DMS114 treated with DMSO at 0.1 percent for 48 hours (cell line): ENCODE results near the gene SLC35F4.

ENCODE experiments used
- DNase-seq: peaks from one replicate; lab custom pipeline; 2025; ENCODE audit not compliant: unreplicated experiment; lab: John Stamatoyannopoulos, UW

SLC35F4 gene

DNA sequence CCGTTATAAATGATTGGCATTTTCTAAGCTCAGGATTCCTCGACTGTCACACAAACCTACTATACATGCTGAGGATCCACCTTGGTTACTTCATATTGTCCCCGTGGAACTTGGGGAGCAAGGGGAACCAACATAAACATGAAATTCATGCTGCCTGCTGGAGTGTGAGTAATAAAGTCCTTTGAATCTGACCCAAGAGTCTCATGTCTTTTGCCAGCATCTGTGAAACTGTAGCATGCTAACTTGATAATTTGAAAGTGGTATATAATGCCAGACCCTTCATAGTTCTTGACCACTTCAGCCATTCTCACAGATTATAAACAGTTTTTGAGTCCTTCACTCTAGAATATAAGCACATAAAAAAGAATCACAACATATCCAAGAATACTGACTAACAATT, 17.1 kb downstream of the SLC35F4 start:
- no peak for DNase-seq

DNA sequence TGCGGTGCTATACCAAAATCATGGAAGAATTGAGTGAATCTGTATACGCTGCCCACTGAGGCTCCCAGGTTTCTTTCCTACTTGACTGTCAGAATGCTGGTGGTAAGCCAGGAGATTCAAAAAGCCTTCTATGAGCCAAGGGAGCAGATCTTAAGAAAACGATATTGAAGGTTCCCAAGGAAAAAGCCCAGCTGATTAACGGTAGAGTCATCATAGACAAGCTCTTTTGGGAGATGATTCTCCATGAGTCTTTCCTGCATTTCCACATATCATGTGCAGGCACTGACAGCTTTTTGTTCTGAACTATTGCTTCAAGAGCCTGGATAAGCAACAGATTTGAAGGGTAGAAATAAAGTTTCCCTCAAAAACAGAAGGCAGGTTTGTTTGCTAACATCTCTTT, 17.5 kb downstream of the SLC35F4 start:
- DNase-seq: no peak

DNA sequence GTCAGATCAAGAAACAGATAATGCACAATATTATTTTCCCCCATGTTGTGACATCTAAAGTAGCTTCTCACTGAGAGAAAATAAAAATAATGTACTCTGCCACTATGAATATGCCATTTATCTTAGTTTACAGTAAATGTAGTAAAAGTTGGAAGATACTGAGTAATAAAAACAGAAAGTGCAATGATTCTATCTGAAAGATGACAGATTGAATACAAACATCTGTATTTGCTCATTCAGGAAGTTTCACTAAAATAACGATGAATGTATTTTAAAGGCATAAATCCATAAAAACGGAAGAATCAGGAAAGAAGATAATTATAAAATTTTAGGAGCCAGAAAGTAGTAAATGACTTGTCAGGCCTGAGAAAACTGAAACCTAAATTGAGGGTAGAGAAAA, 18.2 kb downstream of the SLC35F4 start:
- no peak for DNase-seq

DNA sequence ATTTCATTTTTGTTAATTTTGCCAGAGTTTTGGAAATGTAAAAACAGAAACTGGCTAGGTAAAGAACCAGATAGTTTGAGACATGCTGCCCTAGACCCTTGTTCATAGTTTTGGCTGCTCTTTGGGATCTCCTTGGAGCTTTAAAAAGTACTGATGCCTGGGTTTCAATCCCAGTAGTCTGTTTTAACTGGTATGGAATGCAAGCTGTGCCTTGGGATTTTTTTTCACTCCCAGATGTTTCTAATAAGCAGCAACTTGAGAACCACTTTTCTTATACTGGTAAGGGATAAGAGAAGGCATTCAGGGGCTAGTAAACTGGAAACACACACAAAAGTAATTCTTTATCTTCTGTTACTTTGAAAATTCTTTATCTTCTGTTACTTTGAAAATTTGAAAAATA, 18.8 kb downstream of the SLC35F4 start:
- DNase-seq: no peak

DNA sequence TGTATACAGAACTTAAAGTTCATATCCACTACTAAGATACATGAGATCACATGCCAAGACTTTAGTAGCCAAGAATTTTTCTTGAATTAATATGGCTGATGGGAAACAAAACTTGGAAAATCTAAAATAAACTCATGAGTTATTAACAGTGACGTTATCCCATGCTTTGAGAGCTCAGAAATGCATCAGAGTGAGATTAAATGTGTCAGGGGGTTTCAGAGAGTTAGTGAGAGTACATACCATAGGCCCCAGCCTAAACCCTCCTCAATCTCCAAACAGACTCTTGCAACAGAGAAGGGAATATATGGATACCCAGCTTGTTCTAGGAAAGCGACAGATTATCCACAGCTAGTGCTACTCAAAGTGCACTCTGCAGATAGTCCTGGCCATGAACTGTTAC, 19.3 kb downstream of the SLC35F4 start:
- DNase-seq: no peak

DNA sequence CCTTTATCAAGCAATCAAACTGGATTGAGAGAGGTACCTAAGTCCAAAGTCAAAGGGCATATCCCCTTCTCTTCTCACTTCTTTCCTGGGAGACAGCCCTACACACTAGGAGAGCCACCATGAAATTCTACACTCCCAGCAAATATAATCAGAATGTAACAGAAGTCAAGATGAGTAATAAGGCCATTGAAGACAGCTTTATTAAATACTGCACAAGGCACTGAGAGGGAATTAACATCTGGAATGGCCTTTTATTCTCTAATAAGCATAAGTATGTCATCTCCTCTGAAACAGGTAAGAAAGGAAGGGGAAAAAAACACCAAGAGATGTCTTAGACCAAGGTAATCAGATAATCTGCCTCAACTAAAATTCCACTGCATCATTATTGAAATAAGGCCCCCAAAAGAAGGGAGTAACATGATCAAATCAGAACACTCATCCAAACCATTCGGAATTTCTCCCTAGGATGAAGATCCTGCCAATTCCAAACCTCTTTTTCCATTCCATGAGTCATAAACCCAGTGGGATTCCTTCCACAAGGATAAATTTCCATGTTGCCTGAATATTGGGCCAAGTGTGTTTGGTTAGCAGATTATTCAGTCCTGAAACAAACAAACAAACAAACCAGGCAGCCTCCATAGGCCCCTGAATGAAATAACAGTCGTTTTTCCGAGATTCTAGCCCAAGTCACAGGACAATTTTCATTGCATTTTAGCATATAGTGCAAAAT, 19.9 kb downstream of the SLC35F4 start:
- DNase-seq: no peak

DNA sequence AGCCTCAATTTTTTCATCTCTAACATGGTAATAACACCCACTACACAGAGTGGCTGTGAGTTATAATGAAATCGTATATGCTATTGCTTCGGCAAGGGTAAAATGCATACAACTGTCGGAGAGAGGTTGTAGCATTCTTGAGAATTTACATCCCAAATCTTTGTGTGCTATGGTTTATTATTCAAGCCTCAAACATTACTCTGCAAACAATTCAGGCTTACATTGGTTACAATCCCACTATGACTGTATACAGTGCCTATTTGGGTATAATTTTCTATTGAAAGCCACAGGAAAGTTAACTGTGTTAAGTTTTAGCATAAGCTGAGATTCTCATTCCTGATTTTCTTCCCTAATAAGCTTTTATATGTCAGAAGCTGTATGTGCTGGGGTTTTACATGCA, 20.6 kb downstream of the SLC35F4 start:
- DNase-seq: no peak

DNA sequence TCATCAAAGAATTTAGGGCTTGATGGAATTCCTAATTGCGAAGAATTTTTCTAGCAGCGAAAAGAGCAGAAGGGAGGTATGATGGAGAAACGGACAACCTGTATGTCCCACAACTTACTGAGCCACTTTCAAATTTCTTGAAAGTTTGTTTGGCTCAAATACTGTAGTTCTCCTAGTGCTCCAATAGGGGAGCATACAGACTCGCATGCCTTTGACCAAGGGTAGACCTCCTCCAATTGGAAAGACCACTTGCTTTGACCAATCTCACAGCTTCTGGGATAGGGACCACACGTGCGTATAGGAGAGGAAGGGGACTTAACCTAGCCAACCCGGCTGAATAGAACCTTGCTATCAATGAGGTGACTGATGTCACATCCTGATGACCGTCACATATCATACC, 28.6 kb downstream of the SLC35F4 start:
- DNase-seq: no peak

DNA sequence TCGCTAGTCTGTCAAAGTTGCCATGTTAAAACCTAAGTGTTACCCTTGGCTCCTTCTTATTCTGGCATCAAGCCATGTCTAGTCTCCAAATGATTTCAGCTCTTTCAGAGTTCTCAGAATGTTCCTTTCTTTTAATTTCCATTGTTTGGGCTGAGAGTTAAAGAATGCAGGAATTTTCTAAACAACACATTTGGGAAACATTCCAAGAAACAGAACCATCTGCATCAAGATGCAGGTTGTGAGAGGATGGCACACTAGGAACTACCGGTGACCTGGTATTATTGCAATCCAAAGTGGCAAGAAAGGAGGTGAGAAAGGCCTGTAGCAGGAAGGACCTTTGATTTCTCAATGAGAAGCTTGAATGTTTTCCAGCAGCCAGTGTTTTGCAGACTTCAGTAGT, 30.1 kb downstream of the SLC35F4 start:
- no peak for DNase-seq

DNA sequence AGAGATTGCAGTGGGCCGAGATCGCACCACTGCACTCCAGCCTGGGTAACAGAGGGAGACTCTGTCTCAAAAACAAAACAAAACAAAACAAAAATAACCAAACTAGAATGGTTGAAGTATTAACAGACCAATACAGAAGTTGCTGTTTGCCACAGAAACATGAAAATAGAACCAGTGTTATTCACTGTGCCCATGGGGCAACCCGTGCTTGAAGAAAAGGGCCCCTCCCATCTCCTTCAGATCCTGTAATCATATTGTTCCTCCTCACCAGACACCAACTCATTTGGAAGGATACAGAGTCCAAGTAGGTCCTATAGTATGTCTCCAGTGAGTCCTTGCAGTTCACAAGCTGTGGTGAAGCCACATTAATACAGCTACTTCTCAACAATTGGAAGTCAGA, 30.9 kb downstream of the SLC35F4 start:
- no peak for DNase-seq

DNA sequence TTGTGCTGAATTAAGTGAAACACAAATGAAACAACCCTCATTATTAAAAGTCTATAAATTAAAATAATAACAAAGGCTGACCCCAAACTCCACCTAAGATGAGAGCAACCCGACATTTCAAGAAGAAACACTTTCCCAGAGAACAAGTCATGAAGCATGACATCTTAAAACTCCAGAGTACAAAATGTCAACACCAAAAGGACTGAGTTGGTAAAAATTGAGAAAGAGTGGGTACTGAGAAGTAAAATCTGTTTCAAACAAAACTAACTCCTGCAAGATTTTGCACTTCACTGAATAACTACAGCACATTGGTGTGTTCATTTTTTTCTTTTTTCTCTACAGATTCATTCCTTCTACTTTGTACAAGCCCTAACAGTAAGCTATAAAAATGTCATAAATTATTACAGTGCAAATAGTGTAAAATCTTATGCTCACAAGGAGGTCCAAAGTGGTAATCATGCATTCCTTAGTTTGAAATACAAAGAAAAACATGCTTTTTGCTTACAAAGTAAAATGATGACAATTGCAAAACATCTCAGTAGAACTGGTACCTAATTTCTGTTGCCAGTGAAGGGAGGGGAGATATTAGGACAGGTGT, 31.8 kb downstream of the SLC35F4 start:
- DNase-seq: no peak

DNA sequence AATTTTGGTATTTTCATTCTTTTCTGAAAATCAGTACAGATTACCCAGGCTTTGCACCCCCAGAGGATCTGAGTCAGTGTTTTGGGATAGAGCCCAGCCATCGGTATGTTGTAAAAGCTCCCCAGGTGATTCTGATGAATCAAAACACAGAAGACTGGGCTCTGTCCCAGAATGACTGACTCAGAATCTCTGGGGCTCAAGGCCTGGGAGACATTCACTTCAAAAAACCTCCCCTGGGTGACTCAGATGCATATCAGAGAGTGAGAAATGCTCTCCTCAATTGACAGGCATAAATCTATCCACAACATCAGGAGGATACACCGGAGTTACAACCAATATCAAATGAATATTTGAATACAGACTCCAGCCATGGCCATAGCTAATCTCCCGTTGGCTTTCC, 32.6 kb downstream of the SLC35F4 start:
- DNase-seq: no peak

DNA sequence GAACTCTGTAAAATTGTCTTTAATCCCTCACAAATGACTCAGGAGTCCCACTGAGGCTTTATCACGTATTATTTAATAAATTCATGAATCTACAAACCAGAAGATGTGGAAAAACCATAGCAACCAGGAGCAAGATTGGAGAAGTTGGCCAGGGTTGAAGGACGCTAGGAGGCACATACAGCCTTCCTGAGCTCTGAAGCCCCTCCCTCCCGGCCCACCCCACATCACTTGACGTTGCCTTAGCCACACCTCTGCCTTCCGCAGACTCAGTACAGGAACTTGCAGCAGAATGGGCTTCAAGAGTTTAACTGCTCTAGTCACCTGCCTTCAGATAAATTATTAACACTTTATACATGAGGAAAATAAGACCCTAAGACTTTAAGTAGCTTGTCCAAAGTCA, 33.9 kb downstream of the SLC35F4 start:
- no peak for DNase-seq

DNA sequence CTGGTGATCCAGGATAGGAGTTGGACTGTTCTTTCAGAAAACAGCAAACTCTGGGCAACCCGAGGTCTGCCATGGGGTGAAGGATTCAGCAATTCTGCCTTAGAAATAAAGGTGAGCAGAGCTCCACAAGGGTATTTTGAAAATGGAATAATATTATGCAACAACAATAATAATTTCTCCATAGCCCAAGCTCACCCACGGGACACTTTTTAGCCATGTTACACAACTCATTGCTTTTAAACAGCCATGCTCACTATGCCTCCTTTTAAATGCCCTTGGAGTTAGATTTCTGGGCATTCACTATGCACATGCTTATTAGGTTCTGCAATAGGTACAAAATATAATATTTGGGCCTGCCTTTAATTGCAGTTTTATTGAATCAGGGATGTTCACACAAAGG, 37.2 kb downstream of the SLC35F4 start:
- no peak for DNase-seq

DNA sequence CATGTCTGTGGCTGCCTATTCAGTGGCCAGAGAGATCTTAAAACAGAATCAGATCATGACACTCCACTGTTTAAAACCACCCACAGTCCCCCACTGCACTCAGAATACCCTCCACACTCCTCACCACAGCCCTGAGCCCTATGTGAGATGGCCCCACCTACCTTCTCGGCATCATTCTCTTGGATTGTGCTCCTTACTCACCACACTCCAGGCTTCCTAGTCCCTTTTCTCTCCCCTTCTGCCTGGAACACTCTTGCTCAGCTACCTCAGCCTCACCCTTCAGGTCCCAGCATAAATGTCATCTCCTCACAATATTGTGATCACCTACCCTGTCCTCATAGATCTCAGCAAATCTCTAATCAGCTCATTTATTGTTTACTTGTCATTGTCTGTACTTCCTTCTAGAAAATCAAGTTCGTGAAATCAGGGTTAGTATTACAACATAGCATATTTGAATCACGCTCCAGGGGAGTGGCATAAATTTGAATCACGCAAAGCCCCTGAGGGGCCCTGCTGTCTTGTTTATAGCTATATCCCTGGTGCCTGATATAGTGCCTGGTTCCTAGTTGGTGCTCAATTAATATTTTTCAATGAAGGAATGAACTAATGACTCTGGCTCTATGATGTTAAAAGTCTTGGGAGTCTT, 42.8 kb downstream of the SLC35F4 start:
- no peak for DNase-seq

DNA sequence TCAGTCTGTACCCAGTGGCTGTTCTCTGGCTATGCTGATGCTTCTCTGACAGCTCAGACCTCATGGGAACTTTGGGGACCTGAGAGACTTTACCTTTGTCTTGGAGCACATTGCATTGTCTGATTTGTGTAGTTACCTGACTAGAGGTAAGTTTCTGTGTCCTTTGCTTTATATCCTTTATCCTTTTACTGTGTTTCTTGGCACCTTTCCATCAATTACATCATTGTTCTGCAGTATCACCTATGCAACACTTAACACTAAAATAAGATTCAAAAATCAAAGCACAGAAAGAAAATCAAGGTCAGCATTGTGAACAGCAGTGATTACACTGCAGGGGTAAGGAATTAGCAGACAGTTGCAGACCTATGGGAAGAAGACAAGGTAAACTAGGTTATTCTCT, 43.8 kb downstream of the SLC35F4 start:
- no peak for DNase-seq

DNA sequence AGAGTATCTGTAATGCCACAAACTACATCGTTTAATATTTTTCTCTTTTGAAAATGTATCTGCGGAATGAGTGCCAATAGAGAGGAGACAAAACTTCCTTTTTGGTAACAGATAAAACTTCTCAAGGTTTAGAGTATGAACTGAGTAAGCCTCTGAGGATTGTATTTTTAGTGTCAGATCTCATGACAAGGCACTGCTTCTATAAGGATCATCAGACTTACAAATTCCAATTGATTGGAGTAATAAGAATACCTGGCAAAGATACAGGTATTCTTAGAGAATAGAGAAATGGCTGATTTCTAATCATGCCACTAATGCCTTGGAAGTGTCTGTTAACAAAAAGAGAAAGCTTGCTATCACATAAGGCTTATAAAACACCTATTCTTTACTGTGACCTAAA, 45.3 kb downstream of the SLC35F4 start:
- no peak for DNase-seq

DNA sequence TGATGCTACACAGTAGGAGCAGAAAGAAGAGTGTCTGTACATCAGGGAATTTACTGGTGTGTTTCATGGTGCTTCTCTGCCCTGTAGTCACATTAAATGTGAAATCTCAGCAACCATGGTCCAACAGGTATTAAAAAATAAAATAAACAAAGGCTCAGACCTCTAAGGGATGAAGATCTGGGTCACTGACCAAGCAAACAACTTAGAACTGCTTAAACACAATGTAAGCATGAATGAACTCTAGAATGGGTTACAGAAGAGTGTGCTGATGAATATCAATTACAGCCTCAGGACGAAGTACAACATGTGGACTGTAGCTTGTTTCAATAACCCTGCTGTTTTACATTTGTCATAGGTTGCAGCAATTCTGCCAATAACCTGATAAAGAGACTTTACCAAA, 47.4 kb downstream of the SLC35F4 start:
- no peak for DNase-seq

DNA sequence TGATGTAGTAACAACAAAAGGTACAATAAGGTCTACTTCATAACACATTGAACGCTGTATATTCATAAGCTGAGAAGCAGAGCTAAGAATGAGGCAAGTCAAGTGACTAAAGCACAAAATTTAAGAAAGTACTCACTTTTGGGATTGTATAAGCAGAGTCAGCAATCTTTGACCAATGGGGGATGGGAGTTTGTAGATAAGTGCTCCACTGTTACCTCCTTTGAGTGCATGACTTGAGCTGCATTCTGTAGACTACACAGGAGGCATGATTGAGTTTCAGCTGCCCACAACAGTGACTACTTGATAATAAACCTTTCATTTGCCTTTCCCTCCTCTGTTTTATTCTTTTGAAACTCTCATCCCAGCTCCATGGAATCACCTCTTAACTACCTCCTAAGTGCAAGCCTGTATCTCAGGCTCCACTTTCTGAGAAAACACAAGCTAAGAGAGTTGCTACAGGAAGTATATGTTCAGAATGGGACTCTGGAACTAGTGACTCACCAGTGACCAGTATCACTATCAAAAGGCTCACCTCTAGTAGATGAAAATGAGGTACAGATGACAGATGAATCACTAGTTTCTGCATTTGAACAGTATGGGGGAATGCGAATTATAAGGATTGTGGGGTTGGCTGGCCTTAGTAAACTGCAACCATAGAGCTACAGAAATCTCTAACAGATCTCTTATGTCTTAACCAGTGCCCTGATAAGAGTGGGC, 49.2 kb downstream of the SLC35F4 start:
- DNase-seq: no peak

DNA sequence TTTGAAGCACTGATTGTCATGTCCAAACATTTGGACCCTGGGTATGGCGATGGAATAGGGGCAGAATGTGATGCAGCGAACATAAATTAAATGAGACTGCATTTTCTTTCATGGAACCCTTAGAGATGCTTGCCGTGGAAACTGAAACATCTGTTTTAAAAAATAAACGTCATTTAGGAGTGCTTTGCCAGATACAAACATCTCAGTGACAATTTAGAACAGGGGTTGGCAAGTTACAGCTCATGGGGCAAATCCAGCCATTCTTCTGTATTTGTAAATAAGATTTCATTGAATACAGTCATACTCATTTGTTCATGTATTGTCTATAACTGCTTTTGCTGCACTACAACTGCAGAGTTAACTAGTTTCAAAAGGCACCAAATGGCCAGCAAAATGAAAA, 51.2 kb downstream of the SLC35F4 start:
- DNase-seq: no peak

DNA sequence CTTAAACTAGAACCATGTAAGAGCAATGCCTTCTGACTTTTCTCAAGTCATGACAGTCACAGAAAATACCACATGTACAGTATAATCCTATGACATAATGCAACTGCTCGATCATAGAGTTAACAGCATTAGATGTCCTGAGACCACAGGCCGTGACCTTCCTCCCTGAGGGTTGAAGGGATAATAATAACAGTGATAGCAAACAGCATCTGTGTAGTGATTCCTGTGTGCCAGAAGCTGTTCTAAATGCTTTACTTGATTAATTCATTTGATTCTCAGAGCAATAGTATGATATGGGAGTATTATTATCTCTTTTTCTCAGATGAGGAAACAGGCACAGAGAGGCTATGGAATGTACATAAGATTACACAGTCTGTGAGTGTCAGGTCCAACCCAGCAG, 53.2 kb downstream of the SLC35F4 start:
- DNase-seq: no peak

DNA sequence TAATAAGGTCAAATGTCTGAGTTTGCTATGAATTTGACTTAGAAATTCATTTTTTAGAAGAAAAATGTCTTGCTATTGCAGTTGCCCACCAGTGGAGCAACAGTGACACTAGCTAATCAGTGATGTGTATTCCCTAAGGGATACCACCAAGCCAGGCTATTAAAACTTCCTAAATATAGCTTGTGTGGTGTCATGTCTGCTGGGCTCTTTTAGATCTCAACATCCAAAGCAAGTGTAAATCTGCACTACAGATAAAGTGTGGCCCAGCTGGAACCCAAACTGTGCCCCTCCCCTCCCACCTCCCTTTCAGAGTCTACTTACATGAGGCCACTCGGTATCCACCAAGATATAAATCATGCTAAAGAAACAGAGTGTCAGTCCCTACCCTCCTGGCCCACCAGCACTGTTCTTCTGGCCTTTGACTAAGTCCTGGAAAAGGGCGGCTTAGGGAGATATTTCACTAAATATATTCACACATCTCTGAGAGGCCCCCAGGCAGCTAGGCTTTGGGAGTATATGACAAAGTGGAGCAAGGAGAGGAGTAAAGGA, 53.8 kb downstream of the SLC35F4 start:
- DNase-seq: no peak
